Measurements from ENCODE around the gene CHCHD6. TPM values are rescaled to one million over a fixed set of nuclear protein-coding genes. Genes with fewer than 3 reads are reported as not detected.

Gene CHCHD6
- polyA plus RNA-seq, 4 donors: 2.2 to 15.0 (median 7.4) TPM

- Histone ChIP-seq H3K4me3 (ENCODE audit: low read depth in 1 of 3, low read length in 3 of 3) (no peak overlapping the region), H3K36me3 (ENCODE audit: control insufficient read depth in 3 of 3, insufficient read depth in 2 of 3, low read depth in 1 of 3, low read length in 3 of 3) (no peaks in the 10 kb centered on the region), H3K9me3 (ENCODE audit: control insufficient read depth in 2 of 2, insufficient read depth in 1 of 2, low read depth in 1 of 2, low read length in 1 of 2) (no peaks in the 10 kb centered on the region), H3K27me3 (ENCODE audit: control insufficient read depth in 3 of 3, insufficient read depth in 3 of 3, low read length in 3 of 3) (no peaks in the 10 kb centered on the region), H3K27ac (ENCODE audit: low read depth in 1 of 3, low read length in 2 of 3) (no peak overlapping the region), H3K4me1 (ENCODE audit: control insufficient read depth in 3 of 3, insufficient read depth in 2 of 3, low read depth in 1 of 3, low read length in 2 of 3) (no peaks in the 10 kb centered on the region)
- DNase-seq: no peak
- 78 to 89% (median 86%) methylated on average over 9 of the region's 9 CpGs for WGBS, 3 donors
- FAIRE-seq: no peak
Observed at GRCh38 chr3:126965526-126966080, 261.6 kb downstream of the CHCHD6 start.

GRCh38 chr3:126967386-126967785 lies 263.3 kb downstream of the CHCHD6 start:
- Histone ChIP-seq H3K9me3 (ENCODE audit: control insufficient read depth in 2 of 2, insufficient read depth in 1 of 2, low read depth in 1 of 2, low read length in 1 of 2) (no peaks in the 10 kb centered on the region), H3K36me3 (ENCODE audit: control insufficient read depth in 3 of 3, insufficient read depth in 2 of 3, low read depth in 1 of 3, low read length in 3 of 3) (no peaks in the 10 kb centered on the region), H3K27ac (ENCODE audit: low read depth in 1 of 3, low read length in 2 of 3) (no peak overlapping the region), H3K27me3 (ENCODE audit: control insufficient read depth in 3 of 3, insufficient read depth in 3 of 3, low read length in 3 of 3) (no peaks in the 10 kb centered on the region), H3K4me1 (ENCODE audit: control insufficient read depth in 3 of 3, insufficient read depth in 2 of 3, low read depth in 1 of 3, low read length in 2 of 3) (no peaks in the 10 kb centered on the region), H3K4me3 (ENCODE audit: low read depth in 1 of 3, low read length in 3 of 3) (no peak overlapping the region)
- no peak for FAIRE-seq
- WGBS, 3 donors: 80 to 88% (median 87%) methylated on average over 10 of the region's 10 CpGs
- DNase-seq: no peak

- WGBS, 3 donors: 72 to 80% (median 78%) methylated on average over 20 of the region's 20 CpGs
- FAIRE-seq: no peak
Observed at GRCh38 chr3:126968391-126969390, 264.7 kb downstream of the CHCHD6 start.

GRCh38 chr3:126969586-126969985 lies 265.5 kb downstream of the CHCHD6 start:
- Histone ChIP-seq H3K4me3 (ENCODE audit: low read depth in 1 of 3, low read length in 3 of 3) (no peak overlapping the region), H3K4me1 (ENCODE audit: control insufficient read depth in 3 of 3, insufficient read depth in 2 of 3, low read depth in 1 of 3, low read length in 2 of 3) (no peaks in the 10 kb centered on the region), H3K36me3 (ENCODE audit: control insufficient read depth in 3 of 3, insufficient read depth in 2 of 3, low read depth in 1 of 3, low read length in 3 of 3) (no peaks in the 10 kb centered on the region), H3K9me3 (ENCODE audit: control insufficient read depth in 2 of 2, insufficient read depth in 1 of 2, low read depth in 1 of 2, low read length in 1 of 2) (peaks cover 0 to 3% of the 10 kb centered on the region in 2 donors), H3K27ac (ENCODE audit: low read depth in 1 of 3, low read length in 2 of 3) (no peak overlapping the region), H3K27me3 (ENCODE audit: control insufficient read depth in 3 of 3, insufficient read depth in 3 of 3, low read length in 3 of 3) (no peaks in the 10 kb centered on the region)
- no peak for DNase-seq
- FAIRE-seq: no peak
- 54 to 58% (median 54%) methylated on average over 7 of the region's 7 CpGs for WGBS, 3 donors

More at GRCh38 chr3:126968391-126969390, 264.7 kb downstream of the CHCHD6 start:
- Histone ChIP-seq H3K4me3 (ENCODE audit: low read depth in 1 of 3, low read length in 3 of 3) (no peak overlapping the region), H3K27me3 (ENCODE audit: control insufficient read depth in 3 of 3, insufficient read depth in 3 of 3, low read length in 3 of 3) (no peaks in the 10 kb centered on the region), H3K27ac (ENCODE audit: low read depth in 1 of 3, low read length in 2 of 3) (no peak overlapping the region), H3K4me1 (ENCODE audit: control insufficient read depth in 3 of 3, insufficient read depth in 2 of 3, low read depth in 1 of 3, low read length in 2 of 3) (no peaks in the 10 kb centered on the region), H3K36me3 (ENCODE audit: control insufficient read depth in 3 of 3, insufficient read depth in 2 of 3, low read depth in 1 of 3, low read length in 3 of 3) (no peaks in the 10 kb centered on the region), H3K9me3 (ENCODE audit: control insufficient read depth in 2 of 2, insufficient read depth in 1 of 2, low read depth in 1 of 2, low read length in 1 of 2) (no peaks in the 10 kb centered on the region)
- DNase-seq: no peak

GRCh38 chr3:126970101-126970500 lies 266.1 kb downstream of the CHCHD6 start:
- H3K4me1 ChIP-seq (ENCODE audit: control insufficient read depth in 3 of 3, insufficient read depth in 2 of 3, low read depth in 1 of 3, low read length in 2 of 3): no peaks in the 10 kb centered on the region
- peaks cover 0 to 3% of the 10 kb centered on the region in 2 donors for H3K9me3 ChIP-seq (ENCODE audit: control insufficient read depth in 2 of 2, insufficient read depth in 1 of 2, low read depth in 1 of 2, low read length in 1 of 2)
- no peaks in the 10 kb centered on the region for H3K36me3 ChIP-seq (ENCODE audit: control insufficient read depth in 3 of 3, insufficient read depth in 2 of 3, low read depth in 1 of 3, low read length in 3 of 3)
- no peak overlapping the region for H3K4me3 ChIP-seq (ENCODE audit: low read depth in 1 of 3, low read length in 3 of 3)
- H3K27me3 ChIP-seq (ENCODE audit: control insufficient read depth in 3 of 3, insufficient read depth in 3 of 3, low read length in 3 of 3): no peaks in the 10 kb centered on the region
- H3K27ac ChIP-seq (ENCODE audit: low read depth in 1 of 3, low read length in 2 of 3): no peak overlapping the region
- 68 to 77% (median 70%) methylated on average over 5 of the region's 5 CpGs for WGBS, 3 donors
- DNase-seq: no peak
- no peak for FAIRE-seq

- no peak for DNase-seq
Observed at GRCh38 chr3:126970921-126971320, 266.9 kb downstream of the CHCHD6 start.

GRCh38 chr3:126971891-126972351 lies 267.9 kb downstream of the CHCHD6 start:
- H3K27me3 ChIP-seq (ENCODE audit: control insufficient read depth in 3 of 3, insufficient read depth in 3 of 3, low read length in 3 of 3): no peaks in the 10 kb centered on the region
- no peaks in the 10 kb centered on the region for H3K36me3 ChIP-seq (ENCODE audit: control insufficient read depth in 3 of 3, insufficient read depth in 2 of 3, low read depth in 1 of 3, low read length in 3 of 3)
- H3K9me3 ChIP-seq (ENCODE audit: control insufficient read depth in 2 of 2, insufficient read depth in 1 of 2, low read depth in 1 of 2, low read length in 1 of 2): peaks cover 0 to 3% of the 10 kb centered on the region in 2 donors
- peak overlapping the region in 1 of 3 donors; percentile 68 for H3K27ac ChIP-seq (ENCODE audit: low read depth in 1 of 3, low read length in 2 of 3)
- no peak for FAIRE-seq
- H3K4me1 ChIP-seq (ENCODE audit: control insufficient read depth in 3 of 3, insufficient read depth in 2 of 3, low read depth in 1 of 3, low read length in 2 of 3): no peaks in the 10 kb centered on the region
- DNase-seq: no peak
- 40 to 48% (median 41%) methylated on average over 12 to 13 of the region's 13 CpGs for WGBS, 3 donors
- no peak overlapping the region for H3K4me3 ChIP-seq (ENCODE audit: low read depth in 1 of 3, low read length in 3 of 3)

More at GRCh38 chr3:126970921-126971320, 266.9 kb downstream of the CHCHD6 start:
- Histone ChIP-seq H3K36me3 (ENCODE audit: control insufficient read depth in 3 of 3, insufficient read depth in 2 of 3, low read depth in 1 of 3, low read length in 3 of 3) (no peaks in the 10 kb centered on the region), H3K4me1 (ENCODE audit: control insufficient read depth in 3 of 3, insufficient read depth in 2 of 3, low read depth in 1 of 3, low read length in 2 of 3) (no peaks in the 10 kb centered on the region), H3K27ac (ENCODE audit: low read depth in 1 of 3, low read length in 2 of 3) (no peak overlapping the region), H3K9me3 (ENCODE audit: control insufficient read depth in 2 of 2, insufficient read depth in 1 of 2, low read depth in 1 of 2, low read length in 1 of 2) (peaks cover 0 to 3% of the 10 kb centered on the region in 2 donors), H3K27me3 (ENCODE audit: control insufficient read depth in 3 of 3, insufficient read depth in 3 of 3, low read length in 3 of 3) (no peaks in the 10 kb centered on the region), H3K4me3 (ENCODE audit: low read depth in 1 of 3, low read length in 3 of 3) (no peak overlapping the region)
- no peak for FAIRE-seq
- WGBS, 3 donors: 43 to 75% (median 64%) methylated on average over 5 of the region's 5 CpGs

GRCh38 chr3:126972866-126973265 lies 268.8 kb downstream of the CHCHD6 start:
- H3K9me3 ChIP-seq (ENCODE audit: control insufficient read depth in 2 of 2, insufficient read depth in 1 of 2, low read depth in 1 of 2, low read length in 1 of 2): peaks cover 0 to 3% of the 10 kb centered on the region in 2 donors
- H3K36me3 ChIP-seq (ENCODE audit: control insufficient read depth in 3 of 3, insufficient read depth in 2 of 3, low read depth in 1 of 3, low read length in 3 of 3): no peaks in the 10 kb centered on the region
- 75 to 85% (median 82%) methylated on average over 5 of the region's 5 CpGs for WGBS, 3 donors
- no peak for DNase-seq
- no peaks in the 10 kb centered on the region for H3K4me1 ChIP-seq (ENCODE audit: control insufficient read depth in 3 of 3, insufficient read depth in 2 of 3, low read depth in 1 of 3, low read length in 2 of 3)
- peaks cover 0 to 3% (median 0%) of the 10 kb centered on the region in 3 donors for H3K27me3 ChIP-seq (ENCODE audit: control insufficient read depth in 3 of 3, insufficient read depth in 3 of 3, low read length in 3 of 3)
- FAIRE-seq: no peak
- H3K27ac ChIP-seq (ENCODE audit: low read depth in 1 of 3, low read length in 2 of 3): no peak overlapping the region
- no peak overlapping the region for H3K4me3 ChIP-seq (ENCODE audit: low read depth in 1 of 3, low read length in 3 of 3)
